BJ (cell line): ENCODE data around the gene SLC30A3. TPM values are rescaled to one million over a fixed set of nuclear protein-coding genes. Genes with fewer than 3 reads are reported as not detected.

Experiments
- CTCF ChIA-PET: fragments of 350-600 bp; formaldehyde crosslinking; extraction: SDS; loops from one replicate; lab custom pipeline; 2021; ENCODE audit warnings: antibody characterized with exemption, inconsistent platforms; lab: Yijun Ruan, JAX
- POLR2A ChIA-PET: fragments of 300-600 bp; sonication (Branson Sonifier 250); formaldehyde crosslinking; extraction: SDS; loops from one replicate; lab custom pipeline; 2021; ENCODE audit warnings: antibody characterized with exemption; lab: Charles Lee
- DNase-seq: peaks from one replicate; pipeline ENCODE4 v3.0.0-alpha.2; 2011; ENCODE audit warnings: low read depth
- H3K27me3 ChIP-seq: 2 replicates; pipeline ENCODE4 v1.6.0; 2011; ENCODE audit warnings: low read length; ENCODE audit not compliant: control insufficient read depth, insufficient read depth
- H3K36me3 ChIP-seq: 2 replicates; pipeline ENCODE4 v1.5.1; 2011; ENCODE audit warnings: low read length; ENCODE audit not compliant: control insufficient read depth, insufficient read depth
- H3K4me3 ChIP-seq: 2 replicates; pipeline ENCODE4 v1.5.1; 2011; ENCODE audit warnings: low read depth, mild to moderate bottlenecking, control low read depth, low read length
- polyA plus RNA-seq: library from polyadenylated mRNA; depleted of rRNA; stranded (reverse); fragments of >200 nt; gene quantifications from 2 replicates; pipeline ENCODE4 v1.2.3, GENCODE V29; 2011
- TF ChIP-seq, protein P1 (sequence below): IDR thresholded peaks from 2 replicates; pipeline ENCODE4 v1.5.1; 2011; ENCODE audit warnings: low read depth, mild to moderate bottlenecking, control low read depth, inconsistent platforms, low read length, moderate library complexity; ENCODE audit not compliant: insufficient read depth

SLC30A3 gene
- polyA plus RNA-seq, 1 experiment: 0.10 TPM

GRCh38 chr2:27222407-27222806 lies 40.4 kb downstream of the SLC30A3 start:
- H3K4me3 ChIP-seq: no peak overlapping the region
- POLR2A ChIA-PET: no interaction called here
- TF ChIP-seq, protein P1, sequence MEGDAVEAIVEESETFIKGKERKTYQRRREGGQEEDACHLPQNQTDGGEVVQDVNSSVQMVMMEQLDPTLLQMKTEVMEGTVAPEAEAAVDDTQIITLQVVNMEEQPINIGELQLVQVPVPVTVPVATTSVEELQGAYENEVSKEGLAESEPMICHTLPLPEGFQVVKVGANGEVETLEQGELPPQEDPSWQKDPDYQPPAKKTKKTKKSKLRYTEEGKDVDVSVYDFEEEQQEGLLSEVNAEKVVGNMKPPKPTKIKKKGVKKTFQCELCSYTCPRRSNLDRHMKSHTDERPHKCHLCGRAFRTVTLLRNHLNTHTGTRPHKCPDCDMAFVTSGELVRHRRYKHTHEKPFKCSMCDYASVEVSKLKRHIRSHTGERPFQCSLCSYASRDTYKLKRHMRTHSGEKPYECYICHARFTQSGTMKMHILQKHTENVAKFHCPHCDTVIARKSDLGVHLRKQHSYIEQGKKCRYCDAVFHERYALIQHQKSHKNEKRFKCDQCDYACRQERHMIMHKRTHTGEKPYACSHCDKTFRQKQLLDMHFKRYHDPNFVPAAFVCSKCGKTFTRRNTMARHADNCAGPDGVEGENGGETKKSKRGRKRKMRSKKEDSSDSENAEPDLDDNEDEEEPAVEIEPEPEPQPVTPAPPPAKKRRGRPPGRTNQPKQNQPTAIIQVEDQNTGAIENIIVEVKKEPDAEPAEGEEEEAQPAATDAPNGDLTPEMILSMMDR: no peak
- no peak for DNase-seq
- CTCF ChIA-PET: interaction anchor here (1.0 to 2.9 kb wide), 2 partner anchors 10 to 57 kb away, joined by 3 to 8 read pairs; no protein-coding TSS in a partner anchor
- H3K27me3 ChIP-seq: no peaks in the 10 kb centered on the region
- peaks cover 40% of the 10 kb centered on the region for H3K36me3 ChIP-seq

DNA sequence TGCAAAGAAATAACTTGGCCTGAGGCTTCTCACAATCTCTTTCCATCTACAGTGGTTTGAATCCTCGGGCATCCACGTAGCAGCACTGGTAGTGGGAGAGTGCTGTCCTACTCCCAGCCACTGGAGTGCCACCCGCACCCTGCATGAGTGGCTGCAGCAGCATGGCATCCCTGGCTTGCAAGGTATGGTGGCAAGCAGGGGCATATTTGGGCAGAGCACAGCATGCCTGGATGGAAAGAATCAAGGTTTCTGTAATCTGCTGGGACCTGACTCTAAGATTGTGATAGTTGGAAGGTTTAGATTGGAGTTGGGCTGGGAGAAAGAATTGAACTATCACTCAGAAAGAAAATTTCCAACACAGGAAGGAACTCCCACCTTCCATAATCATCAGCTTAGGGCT lies 41.7 kb downstream of the SLC30A3 start:
- CTCF ChIA-PET: interaction anchor here (1.0 kb wide), 1 partner anchor 12 kb away, joined by 3 read pairs; no protein-coding TSS in a partner anchor
- no peak for DNase-seq
- peaks cover 33% of the 10 kb centered on the region for H3K36me3 ChIP-seq

GRCh38 chr2:27220091-27220490 lies 42.8 kb downstream of the SLC30A3 start:
- POLR2A ChIA-PET: no interaction called here
- H3K36me3 ChIP-seq: peaks cover 27% of the 10 kb centered on the region
- DNase-seq: no peak

More for the DNA sequence above, 41.7 kb downstream of the SLC30A3 start:
- TF ChIP-seq, protein P1: no peak
- Histone ChIP-seq H3K27me3 (no peaks in the 10 kb centered on the region), H3K4me3 (no peak overlapping the region)
- POLR2A ChIA-PET: no interaction called here

GRCh38 chr2:27219091-27219490 lies 43.8 kb downstream of the SLC30A3 start:
- TF ChIP-seq, protein P1: no peak
- no peak for DNase-seq
- CTCF ChIA-PET: interaction anchor here (1.2 to 1.3 kb wide), 2 partner anchors 12 to 61 kb away, joined by 3 to 4 read pairs; no protein-coding TSS in a partner anchor
- peaks cover 21% of the 10 kb centered on the region for H3K36me3 ChIP-seq
- POLR2A ChIA-PET: no interaction called here
- H3K4me3 ChIP-seq: no peak overlapping the region
- H3K27me3 ChIP-seq: no peaks in the 10 kb centered on the region

More at GRCh38 chr2:27220091-27220490, 42.8 kb downstream of the SLC30A3 start:
- H3K4me3 ChIP-seq: no peak overlapping the region
- CTCF ChIA-PET: interaction anchor here (0.7 to 1.3 kb wide), 3 partner anchors 11 to 83 kb away, joined by 3 to 4 read pairs (median 3); no protein-coding TSS in a partner anchor
- no peaks in the 10 kb centered on the region for H3K27me3 ChIP-seq
- TF ChIP-seq, protein P1: no peak

GRCh38 chr2:27218614-27219013 lies 44.2 kb downstream of the SLC30A3 start:
- CTCF ChIA-PET: interaction anchor here (1.0 kb wide), 1 partner anchor 61 kb away, joined by 3 read pairs; no protein-coding TSS in a partner anchor
- Histone ChIP-seq H3K36me3 (peaks cover 16% of the 10 kb centered on the region), H3K4me3 (no peak overlapping the region), H3K27me3 (no peaks in the 10 kb centered on the region)
- POLR2A ChIA-PET: no interaction called here
- DNase-seq: no peak
- TF ChIP-seq, protein P1: no peak
